Measurements from ENCODE around the gene ITPRIPL2.

The ITPRIPL2 gene

GRCh38 chr16:19114359-19115147, 789 bp downstream of the ITPRIPL2 start:
- ChIA-PET CTCF (interaction anchor here (2.5 kb wide), 1 partner anchor 64 kb away, joined by 9 read pairs; no protein-coding TSS in a partner anchor), POLR2A (interaction anchor here (0.5 kb wide), 1 partner anchor 1779 kb away, joined by 3 read pairs; no protein-coding TSS in a partner anchor)
- H3K27ac ChIP-seq (ENCODE audit: insufficient read depth in 1 of 2, low read depth in 1 of 2, low read length in 2 of 2, poor library complexity in 1 of 2, severe bottlenecking in 2 of 2), result no peak overlapping the region
- peaks cover 0 to 2% (median 0%) of the 10 kb centered on the region in 4 experiments for H3K36me3 ChIP-seq (ENCODE audit: control insufficient read depth in 4 of 4, insufficient read depth in 4 of 4, low read length in 3 of 4)
- H3K4me1 ChIP-seq (ENCODE audit: control extremely low read depth in 1 of 4, control insufficient read depth in 4 of 4, insufficient read depth in 4 of 4, low read length in 3 of 4), result peaks cover 12 to 68% (median 39%) of the 10 kb centered on the region in 4 experiments
- WGBS (ENCODE audit: insufficient coverage), result 40% methylated on average over 61 of the region's 80 CpGs
- peak; percentile 14 to 68 (median 48) for DNase-seq
- no peaks in the 10 kb centered on the region for H3K9me3 ChIP-seq (ENCODE audit: control extremely low read depth in 1 of 5, control insufficient read depth in 4 of 5, insufficient read depth in 2 of 5, low read depth in 1 of 5, low read length in 4 of 5)
- H3K27me3 ChIP-seq (replicated peaks in 2 of 5; ENCODE audit: control insufficient read depth in 4 of 5, insufficient read depth in 5 of 5, low read length in 4 of 5), result no peaks in the 10 kb centered on the region
- peak overlapping the region; percentile 43 to 79 (median 66) for H3K4me3 ChIP-seq (ENCODE audit: control insufficient read depth in 1 of 7, extremely low read depth in 1 of 7, insufficient read depth in 4 of 7, low read depth in 2 of 7, low read length in 6 of 7)

- Histone ChIP-seq H3K27me3 (replicated peaks in 2 of 5; ENCODE audit: control insufficient read depth in 4 of 5, insufficient read depth in 5 of 5, low read length in 4 of 5) (no peaks in the 10 kb centered on the region), H3K4me3 (ENCODE audit: control insufficient read depth in 1 of 7, extremely low read depth in 1 of 7, insufficient read depth in 4 of 7, low read depth in 2 of 7, low read length in 6 of 7) (no peak overlapping the region), H3K27ac (ENCODE audit: insufficient read depth in 1 of 2, low read depth in 1 of 2, low read length in 2 of 2, poor library complexity in 1 of 2, severe bottlenecking in 2 of 2) (no peak overlapping the region), H3K9me3 (ENCODE audit: control extremely low read depth in 1 of 5, control insufficient read depth in 4 of 5, insufficient read depth in 2 of 5, low read depth in 1 of 5, low read length in 4 of 5) (no peaks in the 10 kb centered on the region), H3K36me3 (ENCODE audit: control insufficient read depth in 4 of 4, insufficient read depth in 4 of 4, low read length in 3 of 4) (peaks cover 0 to 2% (median 0%) of the 10 kb centered on the region in 4 experiments), H3K4me1 (ENCODE audit: control extremely low read depth in 1 of 4, control insufficient read depth in 4 of 4, insufficient read depth in 4 of 4, low read length in 3 of 4) (peaks cover 16 to 72% (median 44%) of the 10 kb centered on the region in 4 experiments)
- ChIA-PET POLR2A (interaction anchor here (0.5 kb wide), 1 partner anchor 1780 kb away, joined by 3 read pairs; no protein-coding TSS in a partner anchor), CTCF (no interaction called here)
- 99% methylated on average over 48 of the region's 50 CpGs for WGBS (ENCODE audit: insufficient coverage)
- no peak for DNase-seq
Measured at GRCh38 chr16:19115148-19116021, 1.6 kb downstream of the ITPRIPL2 start.

- Histone ChIP-seq H3K4me3 (ENCODE audit: control insufficient read depth in 1 of 7, extremely low read depth in 1 of 7, insufficient read depth in 4 of 7, low read depth in 2 of 7, low read length in 6 of 7) (peak overlapping the region in 1 of 7 experiments; percentile 17), H3K27me3 (replicated peaks in 2 of 5; ENCODE audit: control insufficient read depth in 4 of 5, insufficient read depth in 5 of 5, low read length in 4 of 5) (no peaks in the 10 kb centered on the region), H3K4me1 (ENCODE audit: control extremely low read depth in 1 of 4, control insufficient read depth in 4 of 4, insufficient read depth in 4 of 4, low read length in 3 of 4) (peaks cover 16 to 72% (median 44%) of the 10 kb centered on the region in 4 experiments), H3K9me3 (ENCODE audit: control extremely low read depth in 1 of 5, control insufficient read depth in 4 of 5, insufficient read depth in 2 of 5, low read depth in 1 of 5, low read length in 4 of 5) (no peaks in the 10 kb centered on the region), H3K27ac (ENCODE audit: insufficient read depth in 1 of 2, low read depth in 1 of 2, low read length in 2 of 2, poor library complexity in 1 of 2, severe bottlenecking in 2 of 2) (no peak overlapping the region), H3K36me3 (ENCODE audit: control insufficient read depth in 4 of 4, insufficient read depth in 4 of 4, low read length in 3 of 4) (peaks cover 0 to 4% (median under 1%) of the 10 kb centered on the region in 4 experiments)
- peak in 1 of 3 donors; percentile 40 for DNase-seq
- ChIA-PET CTCF (interaction anchor here (1.0 to 2.4 kb wide), 3 partner anchors 9 to 273 kb away, joined by 3 to 12 read pairs (median 3); no protein-coding TSS in a partner anchor), POLR2A (interaction anchor here (0.6 kb wide), 1 partner anchor 1502 kb away, joined by 3 read pairs; no protein-coding TSS in a partner anchor)
- 35% methylated on average over 3 of the region's 6 CpGs for WGBS (ENCODE audit: insufficient coverage)
Measured at GRCh38 chr16:19116711-19117449, 3.1 kb downstream of the ITPRIPL2 start.

- POLR2A ChIA-PET, result no interaction called here
- Histone ChIP-seq H3K4me1 (ENCODE audit: control extremely low read depth in 1 of 4, control insufficient read depth in 4 of 4, insufficient read depth in 4 of 4, low read length in 3 of 4) (peaks cover 16 to 60% (median 39%) of the 10 kb centered on the region in 4 experiments), H3K4me3 (ENCODE audit: control insufficient read depth in 1 of 7, extremely low read depth in 1 of 7, insufficient read depth in 4 of 7, low read depth in 2 of 7, low read length in 6 of 7) (peak overlapping the region in 6 of 7 experiments; percentile 38 to 82 (median 58)), H3K27ac (ENCODE audit: insufficient read depth in 1 of 2, low read depth in 1 of 2, low read length in 2 of 2, poor library complexity in 1 of 2, severe bottlenecking in 2 of 2) (peak overlapping the region in 1 of 2 experiments; percentile 80), H3K9me3 (ENCODE audit: control extremely low read depth in 1 of 5, control insufficient read depth in 4 of 5, insufficient read depth in 2 of 5, low read depth in 1 of 5, low read length in 4 of 5) (no peaks in the 10 kb centered on the region), H3K27me3 (replicated peaks in 2 of 5; ENCODE audit: control insufficient read depth in 4 of 5, insufficient read depth in 5 of 5, low read length in 4 of 5) (no peaks in the 10 kb centered on the region), H3K36me3 (ENCODE audit: control insufficient read depth in 4 of 4, insufficient read depth in 4 of 4, low read length in 3 of 4) (peaks cover 0 to 4% (median under 1%) of the 10 kb centered on the region in 4 experiments)
- 12% methylated on average over 6 of the region's 6 CpGs for WGBS (ENCODE audit: insufficient coverage)
- CTCF ChIA-PET, result interaction anchor here (1.1 to 2.4 kb wide), 2 partner anchors 33 to 57 kb away, joined by 4 to 12 read pairs; no protein-coding TSS in a partner anchor
- DNase-seq, result peak; percentile 31 to 57 (median 56)
Measured at GRCh38 chr16:19118938-19119431, 5.2 kb downstream of the ITPRIPL2 start.

GRCh38 chr16:19119564-19119963, 5.8 kb downstream of the ITPRIPL2 start:
- no peaks in the 10 kb centered on the region for H3K9me3 ChIP-seq (ENCODE audit: control extremely low read depth in 1 of 5, control insufficient read depth in 4 of 5, insufficient read depth in 2 of 5, low read depth in 1 of 5, low read length in 4 of 5)
- H3K4me1 ChIP-seq (ENCODE audit: control extremely low read depth in 1 of 4, control insufficient read depth in 4 of 4, insufficient read depth in 4 of 4, low read length in 3 of 4), result peaks cover 16 to 56% (median 37%) of the 10 kb centered on the region in 4 experiments
- WGBS (ENCODE audit: insufficient coverage), result 100% methylated on average over 2 of the region's 5 CpGs
- CTCF ChIA-PET, result interaction anchor here (0.7 to 1.1 kb wide), 2 partner anchors 32 to 56 kb away, joined by 4 read pairs; no protein-coding TSS in a partner anchor
- H3K4me3 ChIP-seq (ENCODE audit: control insufficient read depth in 1 of 7, extremely low read depth in 1 of 7, insufficient read depth in 4 of 7, low read depth in 2 of 7, low read length in 6 of 7), result peak overlapping the region in 5 of 7 experiments; percentile 22 to 82 (median 62)
- peak in 1 of 3 donors; percentile 32 for DNase-seq
- H3K36me3 ChIP-seq (ENCODE audit: control insufficient read depth in 4 of 4, insufficient read depth in 4 of 4, low read length in 3 of 4), result peaks cover 0 to 4% (median under 1%) of the 10 kb centered on the region in 4 experiments
- POLR2A ChIA-PET, result no interaction called here
- no peaks in the 10 kb centered on the region for H3K27me3 ChIP-seq (replicated peaks in 2 of 5; ENCODE audit: control insufficient read depth in 4 of 5, insufficient read depth in 5 of 5, low read length in 4 of 5)
- peak overlapping the region in 1 of 2 experiments; percentile 80 for H3K27ac ChIP-seq (ENCODE audit: insufficient read depth in 1 of 2, low read depth in 1 of 2, low read length in 2 of 2, poor library complexity in 1 of 2, severe bottlenecking in 2 of 2)

GRCh38 chr16:19123535-19124178, 9.9 kb downstream of the ITPRIPL2 start:
- WGBS (ENCODE audit: insufficient coverage), result 97% methylated on average over 4 of the region's 6 CpGs
- POLR2A ChIA-PET, result no interaction called here
- no peak overlapping the region for H3K4me3 ChIP-seq (ENCODE audit: control insufficient read depth in 1 of 7, extremely low read depth in 1 of 7, insufficient read depth in 4 of 7, low read depth in 2 of 7, low read length in 6 of 7)
- H3K36me3 ChIP-seq (ENCODE audit: control insufficient read depth in 4 of 4, insufficient read depth in 4 of 4, low read length in 3 of 4), result peaks cover 0 to 4% (median 0%) of the 10 kb centered on the region in 4 experiments
- CTCF ChIA-PET, result interaction anchor here (1.9 kb wide), 1 partner anchor 15 kb away, joined by 4 read pairs; no protein-coding TSS in a partner anchor
- H3K27ac ChIP-seq (ENCODE audit: insufficient read depth in 1 of 2, low read depth in 1 of 2, low read length in 2 of 2, poor library complexity in 1 of 2, severe bottlenecking in 2 of 2), result no peak overlapping the region
- H3K4me1 ChIP-seq (ENCODE audit: control extremely low read depth in 1 of 4, control insufficient read depth in 4 of 4, insufficient read depth in 4 of 4, low read length in 3 of 4), result peaks cover 10 to 32% (median 17%) of the 10 kb centered on the region in 4 experiments
- DNase-seq, result no peak
- H3K27me3 ChIP-seq (replicated peaks in 2 of 5; ENCODE audit: control insufficient read depth in 4 of 5, insufficient read depth in 5 of 5, low read length in 4 of 5), result no peaks in the 10 kb centered on the region
- H3K9me3 ChIP-seq (ENCODE audit: control extremely low read depth in 1 of 5, control insufficient read depth in 4 of 5, insufficient read depth in 2 of 5, low read depth in 1 of 5, low read length in 4 of 5), result peaks cover 0 to 11% (median 5%) of the 10 kb centered on the region in 5 experiments

All from common myeloid progenitor, CD34-positive (primary cell).